HepG2 (cell line): Measurements from ENCODE around the gene SP3. TPM values are rescaled to one million over a fixed set of nuclear protein-coding genes. Genes with fewer than 3 reads are reported as not detected.
A peak's percentile ranks its signal among the peaks of the same experiment; 100 is the strongest.

Source experiments
- ATF7 ChIP-seq, 2 experiments: fragments of 450-650 bp in 1 of 2; sonication (generic) in 1 of 2; formaldehyde crosslinking in 1 of 2; IDR thresholded peaks; 2 replicates each; pipeline versions ENCODE4 v1.4.0 to v1.6.1; 2016 to 2020; ENCODE audit warnings: antibody characterized with exemption in 1 of 2, mild to moderate bottlenecking in 1 of 2, missing genetic modification reagents in 1 of 2
- ATM ChIP-seq: fragments of 450-650 bp; IDR thresholded peaks from 2 replicates; pipeline ENCODE4 v1.7.1; 2017; ENCODE audit warnings: mild to moderate bottlenecking, borderline replicate concordance
- CEBPG ChIP-seq: IDR thresholded peaks from 2 replicates; pipeline ENCODE4 v1.6.1; 2016
- CTCF ChIP-seq: sonication (generic); formaldehyde crosslinking; IDR thresholded peaks from 2 replicates; pipeline ENCODE4 v1.5.0; 2020; ENCODE audit warnings: mild to moderate bottlenecking, missing genetic modification reagents, moderate library complexity
- EP300 ChIP-seq, 3 experiments: sonication (generic) in 1 of 3; formaldehyde crosslinking in 1 of 3; IDR thresholded peaks; 2 replicates each; pipeline versions ENCODE4 v1.5.1 to v1.6.1; 2011 to 2020; ENCODE audit warnings: low read depth in 2 of 3, low read length in 2 of 3, borderline replicate concordance in 1 of 3, improper control_type of control experiment in 1 of 3, mild to moderate bottlenecking in 1 of 3, missing genetic modification reagents in 1 of 3, moderate library complexity in 1 of 3
- FOXP4 ChIP-seq: sonication (generic); formaldehyde crosslinking; IDR thresholded peaks from 2 replicates; pipeline ENCODE4 v1.4.0; 2020; ENCODE audit warnings: missing genetic modification reagents
- HMG20A ChIP-seq: IDR thresholded peaks from 2 replicates; pipeline ENCODE4 v1.6.1; 2016; ENCODE audit warnings: borderline replicate concordance
- HNF1B ChIP-seq: sonication (generic); formaldehyde crosslinking; IDR thresholded peaks from 2 replicates; pipeline ENCODE4 v1.5.1; 2020; ENCODE audit warnings: mild to moderate bottlenecking, moderate library complexity, missing genetic modification reagents
- IRF1 ChIP-seq: sonication (generic); formaldehyde crosslinking; IDR thresholded peaks from 2 replicates; pipeline ENCODE4 v1.4.0; 2020; ENCODE audit warnings: low read depth, mild to moderate bottlenecking, missing genetic modification reagents
- NFYB ChIP-seq: sonication (generic); formaldehyde crosslinking; IDR thresholded peaks from 2 replicates; pipeline ENCODE4 v1.4.0; 2020; ENCODE audit warnings: missing genetic modification reagents
- PCBP1 ChIP-seq: fragments of 200-400 bp; formaldehyde crosslinking; IDR thresholded peaks from 2 replicates; pipeline ENCODE4 v1.6.1; 2017; ENCODE audit warnings: mild to moderate bottlenecking, low read depth, low read length, borderline replicate concordance
- PHF21A ChIP-seq: sonication (generic); formaldehyde crosslinking; IDR thresholded peaks from 2 replicates; pipeline ENCODE4 v1.5.0; 2020; ENCODE audit warnings: mild to moderate bottlenecking, missing genetic modification reagents
- SAP130 ChIP-seq: IDR thresholded peaks from 2 replicates; pipeline ENCODE4 v1.6.1; 2016; ENCODE audit warnings: low read depth
- SMARCC2 ChIP-seq: fragments of 450-650 bp; IDR thresholded peaks from 2 replicates; pipeline ENCODE4 v1.6.1; 2017; ENCODE audit warnings: antibody characterized with exemption, mild to moderate bottlenecking
- SOX13 ChIP-seq, 3 experiments: fragments of 450-650 bp in 1 of 3; sonication (generic) in 1 of 3; formaldehyde crosslinking in 1 of 3; IDR thresholded peaks in 2 of 3; conservative IDR thresholded peaks in 1 of 3; 2 replicates each; pipeline versions ENCODE4 v1.5.0 to v1.6.1; 2016 to 2020; ENCODE audit warnings: antibody characterized with exemption in 1 of 3, mild to moderate bottlenecking in 1 of 3, missing compliant biosample characterization in 1 of 3, missing genetic modification reagents in 1 of 3, moderate library complexity in 1 of 3
- TEAD3 ChIP-seq: optimal IDR thresholded peaks from 2 replicates; pipeline ENCODE3; 2016; ENCODE audit warnings: borderline replicate concordance
- YEATS2 ChIP-seq: sonication (generic); formaldehyde crosslinking; IDR thresholded peaks from 2 replicates; pipeline ENCODE4 v1.4.0; 2020; ENCODE audit warnings: missing genetic modification reagents, borderline replicate concordance
- ZNF10 ChIP-seq: sonication (generic); formaldehyde crosslinking; IDR thresholded peaks from 2 replicates; pipeline ENCODE4 v1.4.0; 2020; ENCODE audit warnings: mild to moderate bottlenecking, low read depth, missing genetic modification reagents, borderline replicate concordance
- ZNF282 ChIP-seq: fragments of 450-650 bp; IDR thresholded peaks from 2 replicates; pipeline ENCODE4 v1.6.1; 2018; ENCODE audit not compliant: partially characterized antibody
- ZNF431 ChIP-seq: sonication (generic); formaldehyde crosslinking; IDR thresholded peaks from 2 replicates; pipeline ENCODE4 v1.9.0; 2022; ENCODE audit warnings: missing genetic modification reagents, low read depth, mild to moderate bottlenecking, borderline replicate concordance
- ZNF720 ChIP-seq: sonication (generic); formaldehyde crosslinking; IDR thresholded peaks from 2 replicates; pipeline ENCODE4 v1.4.0; 2020; ENCODE audit warnings: missing genetic modification reagents
- polyA plus RNA-seq, 8 experiments: library from polyadenylated mRNA; depleted of rRNA in 3 of 8; stranded (reverse) in 7 of 8; unstranded in 1 of 8; fragments of >200 nt; fragmentation: Illumina TruSeq in 4 of 8; extraction: Trizol in 4 of 8; gene quantifications; 2 replicates each; pipeline versions ENCODE4 v1.2.1 to v1.2.3, GENCODE V29; 2011 to 2016; ENCODE audit warnings: low read depth in 4 of 8, missing spikeins in 1 of 8, mixed read lengths in 1 of 8; ENCODE audit not compliant: insufficient read depth in 1 of 8
- total RNA-seq, 5 experiments: library from RNA; depleted of rRNA; stranded (reverse); fragments of >200 nt; fragmentation: Illumina TruSeq; extraction: Trizol; gene quantifications; 2 replicates each; pipeline ENCODE4 v1.2.3, GENCODE V29; 2016; ENCODE audit warnings: low read depth in 1 of 5

The SP3 gene
- total and polyA plus RNA-seq, 2 of the 13 experiments (the other 11 are each of a cell fraction or from before 2014, with no cell fraction given), result 57.3 to 132 TPM

- TF ChIP-seq EP300 (IDR thresholded peaks at IDR 0.05; ENCODE audit: low read depth in 2 of 2, low read length in 2 of 2), result peak in 1 of 2 experiments; percentile 48; a peak in 2 of 4 replicates
- TF ChIP-seq EP300 (CRISPR knock-in tag; IDR thresholded peaks at IDR 0.05; ENCODE audit: borderline replicate concordance), result no peak
- no peak for TF ChIP-seq ZNF720 (CRISPR knock-in tag)
- no peak for TF ChIP-seq SOX13 (IDR thresholded peaks at IDR 0.05)
- peak in 1 of 2 experiments; percentile 22; a peak in 1 of 4 replicates for TF ChIP-seq SOX13 (CRISPR knock-in tag; conservative IDR thresholded peaks at IDR 0.05 in 1 of 2, IDR thresholded peaks at IDR 0.05 in 1 of 2)
- TF ChIP-seq PCBP1, result no peak
- TF ChIP-seq CEBPG (CRISPR knock-in tag), result peak; percentile 72
- TF ChIP-seq TEAD3 (CRISPR knock-in tag), result no peak
- 0 out of 2 replicates have a peak, but pooled peaks have one; percentile 38 for TF ChIP-seq SAP130 (CRISPR knock-in tag)
- TF ChIP-seq ATM, result no peak
- TF ChIP-seq ZNF431 (CRISPR knock-in tag), result no peak
- no peak for TF ChIP-seq IRF1 (CRISPR knock-in tag)
- TF ChIP-seq ZNF10 (CRISPR knock-in tag), result no peak
- no peak for TF ChIP-seq ZNF282
- no peak for TF ChIP-seq CTCF
- no peak; the same call in 1 of the 2 replicates for TF ChIP-seq HMG20A (CRISPR knock-in tag)
- peak; percentile 43; the same call in 1 of the 2 replicates for TF ChIP-seq PHF21A (CRISPR knock-in tag)
- TF ChIP-seq HNF1B, result no peak
- no peak for TF ChIP-seq ATF7 (IDR thresholded peaks at IDR 0.05)
- no peak for TF ChIP-seq ATF7 (CRISPR knock-in tag; IDR thresholded peaks at IDR 0.05)
- no peak for TF ChIP-seq SMARCC2
- no peak for TF ChIP-seq FOXP4
- TF ChIP-seq YEATS2 (CRISPR knock-in tag), result no peak
- TF ChIP-seq NFYB (CRISPR knock-in tag), result no peak
Measured at GRCh38 chr2:173986805-173987204, 21.6 kb upstream of the SP3 start (continued).
